Trophoblast cell (in vitro differentiated cells and primary cell): Measurements from ENCODE around the gene HOXA2.

Experiments
- DNase-seq, 2 donors: peaks; one replicate each; pipeline ENCODE4 v3.0.0-alpha.2; 2016
- H2AFZ ChIP-seq: 2 replicates; pipeline ENCODE4 v1.6.1; 2013; ENCODE audit warnings: low read length, moderate library complexity, mild to moderate bottlenecking; ENCODE audit not compliant: insufficient read depth, poor library complexity
- H2AK5ac ChIP-seq: 2 replicates; pipeline ENCODE4 v1.6.1; 2013; ENCODE audit warnings: mild to moderate bottlenecking, low read length
- H2BK120ac ChIP-seq: 2 replicates; pipeline ENCODE4 v1.6.1; 2013; ENCODE audit warnings: low read length, mild to moderate bottlenecking, moderate library complexity; ENCODE audit not compliant: insufficient read depth, poor library complexity
- H2BK12ac ChIP-seq: 2 replicates; pipeline ENCODE4 v1.6.1; 2013; ENCODE audit warnings: mild to moderate bottlenecking, low read length, moderate library complexity
- H2BK5ac ChIP-seq: 2 replicates; pipeline ENCODE4 v1.6.1; 2013; ENCODE audit warnings: low read length, low read depth, moderate library complexity, mild to moderate bottlenecking; ENCODE audit not compliant: poor library complexity
- H3K14ac ChIP-seq: 2 replicates; pipeline ENCODE4 v1.6.1; 2013; ENCODE audit warnings: mild to moderate bottlenecking, low read length
- H3K18ac ChIP-seq: 2 replicates; pipeline ENCODE4 v1.6.1; 2013; ENCODE audit warnings: mild to moderate bottlenecking, low read length
- H3K23ac ChIP-seq: 2 replicates; pipeline ENCODE4 v1.6.1; 2013; ENCODE audit warnings: low read length
- H3K27ac ChIP-seq: 2 replicates; pipeline ENCODE4 v1.5.1; 2013; ENCODE audit warnings: low read depth, mild to moderate bottlenecking, inconsistent platforms, low read length, moderate library complexity
- H3K27me3 ChIP-seq: 2 replicates; pipeline ENCODE4 v1.6.1; 2013; ENCODE audit warnings: inconsistent platforms, mild to moderate bottlenecking, low read length, moderate library complexity; ENCODE audit not compliant: insufficient read depth
- H3K36me3 ChIP-seq, 2 experiments: 1 replicate in 1 of 2; 2 replicates in 1 of 2; pipeline ENCODE4 v1.6.1; 2013; ENCODE audit warnings: low read length in 2 of 2, mild to moderate bottlenecking in 2 of 2, moderate library complexity in 1 of 2; ENCODE audit not compliant: insufficient read depth in 2 of 2, control insufficient read depth in 1 of 2
- H3K4ac ChIP-seq: 2 replicates; pipeline ENCODE4 v1.6.1; 2013; ENCODE audit warnings: low read depth, mild to moderate bottlenecking, low read length, moderate library complexity
- H3K4me1 ChIP-seq, 2 experiments: 1 replicate in 1 of 2; 2 replicates in 1 of 2; pipeline ENCODE4 v1.6.1; 2013; ENCODE audit warnings: low read length in 2 of 2, mild to moderate bottlenecking in 2 of 2, moderate library complexity in 1 of 2; ENCODE audit not compliant: insufficient read depth in 2 of 2, control insufficient read depth in 1 of 2
- H3K4me2 ChIP-seq: 2 replicates; pipeline ENCODE4 v1.6.1; 2013; ENCODE audit warnings: inconsistent platforms, mild to moderate bottlenecking, low read length, moderate library complexity
- H3K4me3 ChIP-seq: 2 replicates; pipeline ENCODE4 v1.5.1; 2013; ENCODE audit warnings: mild to moderate bottlenecking, low read depth, low read length, inconsistent platforms
- H3K79me1 ChIP-seq: one replicate; pipeline ENCODE4 v1.6.1; 2013; ENCODE audit warnings: low read length
- H3K79me2 ChIP-seq: 2 replicates; pipeline ENCODE4 v1.6.1; 2013; ENCODE audit warnings: low read length, mild to moderate bottlenecking; ENCODE audit not compliant: control insufficient read depth, insufficient read depth, poor library complexity
- H3K9ac ChIP-seq: 2 replicates; pipeline ENCODE4 v1.6.1; 2013; ENCODE audit warnings: mild to moderate bottlenecking, low read length
- H3K9me3 ChIP-seq: 2 replicates; pipeline ENCODE4 v1.6.1; 2013; ENCODE audit warnings: low read depth, mild to moderate bottlenecking, control low read depth, inconsistent platforms, low read length; ENCODE audit not compliant: insufficient read depth
- H4K12ac ChIP-seq: 2 replicates; pipeline ENCODE4 v1.6.1; 2013; ENCODE audit warnings: low read depth, mild to moderate bottlenecking, low read length, moderate library complexity
- H4K8ac ChIP-seq: 2 replicates; pipeline ENCODE4 v1.6.1; 2013; ENCODE audit warnings: low read depth, mild to moderate bottlenecking, low read length, moderate library complexity
- H4K91ac ChIP-seq: one replicate; pipeline ENCODE4 v1.6.1; 2013; ENCODE audit warnings: low read depth, mild to moderate bottlenecking, low read length, moderate library complexity
- WGBS: extraction: QIAGEN DNeasy Blood & Tissue Kit; methylation state at CpG from one replicate; pipeline ENCODE4 v1.1.7; 2013; ENCODE audit warnings: missing lambda C conversion rate; ENCODE audit not compliant: insufficient read length, insufficient coverage; ENCODE audit errors: extremely low coverage; 5-methylcytosine and 5-hydroxymethylcytosine counted together

The HOXA2 gene

GRCh38 chr7:27128776-27129728 lies 26.6 kb upstream of the HOXA2 start:
- H3K23ac ChIP-seq = no peak overlapping the region
- H3K9ac ChIP-seq = no peak overlapping the region
- H2AFZ ChIP-seq = no peak overlapping the region
- no peak overlapping the region for H2BK120ac ChIP-seq
- no peak overlapping the region for H4K91ac ChIP-seq
- H3K27me3 ChIP-seq = peaks cover 79% of the 10 kb centered on the region
- no peaks in the 10 kb centered on the region for H3K79me1 ChIP-seq
- no peak overlapping the region for H2BK5ac ChIP-seq
- no peak overlapping the region for H3K14ac ChIP-seq
- no peak overlapping the region for H2AK5ac ChIP-seq
- no peak overlapping the region for H3K4me2 ChIP-seq
- no peak overlapping the region for H4K8ac ChIP-seq
- no peaks in the 10 kb centered on the region for H3K79me2 ChIP-seq
- no peaks in the 10 kb centered on the region for H3K36me3 ChIP-seq
- peaks cover 19% of the 10 kb centered on the region for H3K9me3 ChIP-seq
- no peak overlapping the region for H4K12ac ChIP-seq
- peaks cover 8 to 10% of the 10 kb centered on the region in 2 experiments for H3K4me1 ChIP-seq
- H3K27ac ChIP-seq = no peak overlapping the region
- H3K4ac ChIP-seq = no peak overlapping the region
- DNase-seq = no peak
- no peak overlapping the region for H3K18ac ChIP-seq
- no CpG with 5 or more reads among the region's 28 CpGs for WGBS
- no peak overlapping the region for H3K4me3 ChIP-seq
- H2BK12ac ChIP-seq = no peak overlapping the region

- Histone ChIP-seq H3K4me3 (no peak overlapping the region), H3K9ac (no peak overlapping the region), H3K9me3 (peaks cover 20% of the 10 kb centered on the region), H4K91ac (no peak overlapping the region), H4K12ac (no peak overlapping the region), H3K79me2 (no peaks in the 10 kb centered on the region), H3K36me3 (no peaks in the 10 kb centered on the region), H3K27me3 (peaks cover 84% of the 10 kb centered on the region), H3K79me1 (no peaks in the 10 kb centered on the region), H4K8ac (no peak overlapping the region), H3K4me2 (no peak overlapping the region), H3K4me1 (peaks cover 8 to 10% of the 10 kb centered on the region in 2 experiments), H3K14ac (no peak overlapping the region), H3K4ac (no peak overlapping the region), H2BK12ac (no peak overlapping the region), H2BK120ac (no peak overlapping the region), H3K23ac (no peak overlapping the region), H2AFZ (no peak overlapping the region), H2AK5ac (no peak overlapping the region), H3K27ac (no peak overlapping the region), H2BK5ac (no peak overlapping the region), H3K18ac (no peak overlapping the region)
- no CpG with 5 or more reads among the region's 2 CpGs for WGBS
- no peak for DNase-seq
These were observed 25.6 kb upstream of the HOXA2 start for GRCh38 chr7:27128034-27128433.

GRCh38 chr7:27126596-27127327 lies 24.3 kb upstream of the HOXA2 start:
- no peak overlapping the region for H2AK5ac ChIP-seq
- peaks cover 93% of the 10 kb centered on the region for H3K27me3 ChIP-seq
- no peak overlapping the region for H3K18ac ChIP-seq
- DNase-seq = no peak
- H3K79me1 ChIP-seq = no peaks in the 10 kb centered on the region
- no CpG with 5 or more reads among the region's 3 CpGs for WGBS
- no peak overlapping the region for H3K4ac ChIP-seq
- peaks cover 25% of the 10 kb centered on the region for H3K9me3 ChIP-seq
- no peak overlapping the region for H2BK120ac ChIP-seq
- no peak overlapping the region for H3K23ac ChIP-seq
- H3K4me2 ChIP-seq = no peak overlapping the region
- no peak overlapping the region for H4K8ac ChIP-seq
- H2AFZ ChIP-seq = no peak overlapping the region
- H3K27ac ChIP-seq = no peak overlapping the region
- H4K91ac ChIP-seq = no peak overlapping the region
- H2BK12ac ChIP-seq = no peak overlapping the region
- H3K4me3 ChIP-seq = no peak overlapping the region
- no peak overlapping the region for H3K14ac ChIP-seq
- H4K12ac ChIP-seq = no peak overlapping the region
- H3K9ac ChIP-seq = no peak overlapping the region
- no peak overlapping the region for H2BK5ac ChIP-seq
- H3K79me2 ChIP-seq = no peaks in the 10 kb centered on the region
- H3K4me1 ChIP-seq = peaks cover 8 to 10% of the 10 kb centered on the region in 2 experiments
- no peaks in the 10 kb centered on the region for H3K36me3 ChIP-seq

DNA sequence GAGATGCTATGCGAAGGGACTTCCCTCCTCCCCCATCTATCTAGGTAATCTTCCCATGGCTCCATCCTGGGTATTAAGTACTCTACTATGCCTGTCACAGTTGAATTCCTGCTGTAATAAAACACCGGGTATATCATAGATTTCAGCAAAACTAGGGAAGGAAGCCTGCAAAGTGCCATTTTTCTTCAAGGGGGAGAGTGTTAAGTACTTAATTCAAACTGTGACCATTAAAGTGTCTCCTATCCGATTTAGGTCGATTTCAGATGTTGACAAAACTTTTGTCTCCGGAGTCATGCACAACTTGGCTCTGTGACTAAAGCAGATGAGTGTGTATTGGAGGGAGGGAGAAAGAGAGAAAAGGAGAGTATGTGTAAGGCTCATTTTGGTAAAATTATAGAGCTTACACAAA lies 23.5 kb upstream of the HOXA2 start:
- H3K27me3 ChIP-seq = peaks cover 88% of the 10 kb centered on the region
- peaks cover 23% of the 10 kb centered on the region for H3K9me3 ChIP-seq
- no peak overlapping the region for H2AFZ ChIP-seq
- H2BK120ac ChIP-seq = no peak overlapping the region
- no peak overlapping the region for H4K91ac ChIP-seq
- no peak overlapping the region for H2BK5ac ChIP-seq
- H3K79me2 ChIP-seq = no peaks in the 10 kb centered on the region
- no peak overlapping the region for H3K4me3 ChIP-seq
- peaks cover 7% of the 10 kb centered on the region in 2 experiments for H3K4me1 ChIP-seq
- H2BK12ac ChIP-seq = no peak overlapping the region
- H3K27ac ChIP-seq = no peak overlapping the region
- no peak overlapping the region for H3K18ac ChIP-seq
- H3K23ac ChIP-seq = no peak overlapping the region
- no peak for DNase-seq
- H3K4me2 ChIP-seq = no peak overlapping the region
- H3K9ac ChIP-seq = no peak overlapping the region
- no peak overlapping the region for H2AK5ac ChIP-seq
- WGBS = no CpG with 5 or more reads among the region's 5 CpGs
- H3K79me1 ChIP-seq = no peaks in the 10 kb centered on the region
- no peak overlapping the region for H4K8ac ChIP-seq
- no peak overlapping the region for H4K12ac ChIP-seq
- no peaks in the 10 kb centered on the region for H3K36me3 ChIP-seq
- no peak overlapping the region for H3K14ac ChIP-seq
- H3K4ac ChIP-seq = no peak overlapping the region
